GM19468 (cell line): ENCODE measurements around the gene DRD5.
"Not testable (repeated sequence)": the region's sequence is repeated elsewhere in the genome, so short reads cannot be mapped to it uniquely, and the experiment has no call there.

Experiments used
- ATAC-seq: cut with Tn5 transposase; IDR thresholded peaks from one replicate; pipeline ENCODE4 v1.9.1; 2021; ENCODE audit warnings: mild to moderate bottlenecking, moderate library complexity, moderate number of reproducible peaks; ENCODE audit not compliant: unreplicated experiment; ENCODE audit errors: extremely low read depth

DRD5 gene

DNA sequence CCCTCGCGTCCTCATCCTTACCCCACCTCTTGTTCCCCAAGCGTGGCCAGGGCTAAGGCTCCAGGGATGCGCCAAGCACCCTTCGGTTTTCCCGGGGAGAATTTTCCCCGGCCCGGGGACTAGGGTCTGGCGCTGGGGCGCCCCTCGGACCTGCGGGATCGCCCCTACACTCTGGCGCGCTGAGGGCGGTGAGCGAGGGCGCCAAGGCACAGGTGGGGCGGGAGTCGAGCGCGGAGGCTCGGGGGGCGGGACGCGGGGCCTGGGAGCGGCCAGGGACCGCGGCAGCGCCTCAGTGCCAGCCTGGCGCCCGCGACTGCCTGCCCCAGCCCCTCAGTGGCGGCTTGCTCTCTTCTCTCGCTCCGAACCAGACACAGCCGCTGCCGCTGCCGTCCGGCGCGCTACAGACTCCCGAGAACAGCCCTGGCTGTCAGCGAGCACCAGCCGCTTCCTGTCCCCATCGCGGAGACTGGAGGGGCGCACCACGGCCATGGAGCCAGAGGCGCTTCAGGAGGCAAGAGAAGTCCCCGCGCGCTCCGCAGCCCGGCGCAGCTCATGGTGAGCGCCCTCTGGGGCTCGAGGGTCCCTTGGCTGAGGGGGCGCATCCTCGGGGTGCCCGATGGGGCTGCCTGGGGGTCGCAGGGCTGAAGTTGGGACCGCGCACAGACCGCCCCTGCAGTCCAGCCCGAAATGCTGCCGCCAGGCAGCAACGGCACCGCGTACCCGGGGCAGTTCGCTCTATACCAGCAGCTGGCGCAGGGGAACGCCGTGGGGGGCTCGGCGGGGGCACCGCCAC lies at the start of gene DRD5:
Gene DRD5 (plus strand): TSS at position 292 of the 793 bp plus-strand sequence. CDS start 396 bp downstream, at position 688.
- no peak for ATAC-seq

DNA sequence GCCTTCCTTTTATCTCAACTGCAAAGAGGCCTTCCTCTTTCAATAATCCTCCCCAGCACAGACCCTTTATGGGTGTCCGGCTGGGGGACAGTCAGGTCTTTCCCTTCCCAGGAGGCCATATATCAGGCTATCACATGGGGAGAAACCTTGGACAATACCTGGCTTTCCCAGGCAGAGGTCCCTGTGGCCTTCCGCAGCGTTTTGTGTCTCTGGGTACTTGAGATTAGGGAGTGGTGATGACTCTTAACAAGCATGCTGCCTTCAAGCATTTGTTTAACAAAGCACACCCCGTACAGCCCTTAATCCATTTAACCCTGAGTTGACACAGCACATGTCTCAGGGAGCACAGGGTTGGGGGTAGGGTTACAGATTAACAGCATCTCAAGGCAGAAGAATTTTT lies 49.2 kb upstream of the DRD5 start:
- ATAC-seq = not testable (repeated sequence)

DNA sequence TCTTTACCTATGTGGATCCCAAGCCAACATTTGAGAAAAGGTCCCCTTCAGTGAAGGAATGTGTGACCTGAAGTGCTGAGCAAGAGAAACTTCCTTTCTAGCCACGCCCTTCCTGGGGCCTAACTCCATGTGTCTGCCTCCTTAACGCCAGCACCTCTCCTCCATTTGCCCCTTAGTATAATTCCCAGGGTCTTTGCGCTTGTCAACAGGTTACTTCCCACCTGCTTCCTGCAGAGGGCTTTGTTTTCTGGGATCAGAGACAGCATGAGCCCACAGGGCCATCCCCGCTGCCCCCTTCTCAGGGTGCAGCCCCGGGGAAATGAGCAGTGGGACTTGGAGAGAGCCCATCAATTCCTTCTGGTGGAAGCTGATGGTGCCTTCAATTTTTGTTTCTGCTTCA lies 45.9 kb upstream of the DRD5 start:
- ATAC-seq = no peak

DNA sequence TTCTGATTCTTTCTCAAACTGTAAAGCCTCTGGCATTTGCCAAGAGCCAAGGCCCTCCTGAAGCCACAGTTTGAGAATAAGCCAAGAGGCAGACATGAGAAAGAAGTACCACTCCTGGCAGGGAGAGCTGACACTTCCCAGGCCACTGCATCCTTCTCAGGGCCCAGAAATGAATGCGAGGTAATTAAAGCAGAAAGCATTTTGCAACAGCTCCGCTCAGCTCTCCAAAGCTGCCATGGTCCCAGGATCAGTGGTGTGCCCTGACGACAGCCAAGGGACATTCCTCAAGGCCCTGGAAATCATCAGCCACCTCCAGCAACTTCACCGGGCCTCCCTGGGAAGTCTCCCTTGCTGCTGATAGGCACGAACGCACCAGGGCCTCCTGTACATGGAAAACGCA lies 44.2 kb upstream of the DRD5 start:
- ATAC-seq = not testable (repeated sequence)

DNA sequence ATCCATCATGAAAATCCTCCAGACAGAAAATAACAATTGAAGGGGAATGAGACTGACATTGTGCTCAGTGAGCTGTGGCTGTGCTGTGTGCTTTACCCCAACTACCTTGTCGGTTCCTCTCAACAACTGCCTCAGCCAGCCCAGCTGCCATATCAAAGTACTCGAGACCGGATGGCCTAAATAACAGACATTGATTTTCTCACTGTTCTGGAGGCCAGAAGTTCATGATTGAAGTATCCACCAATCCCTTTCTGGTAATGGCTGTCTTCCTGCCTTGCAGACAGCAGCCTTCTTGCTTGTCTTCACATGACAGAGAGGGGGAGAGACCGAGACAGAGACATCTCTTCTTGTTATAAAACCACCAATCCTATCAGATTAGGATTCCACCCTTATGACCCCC lies 37.6 kb upstream of the DRD5 start:
- ATAC-seq = not testable (repeated sequence)

DNA sequence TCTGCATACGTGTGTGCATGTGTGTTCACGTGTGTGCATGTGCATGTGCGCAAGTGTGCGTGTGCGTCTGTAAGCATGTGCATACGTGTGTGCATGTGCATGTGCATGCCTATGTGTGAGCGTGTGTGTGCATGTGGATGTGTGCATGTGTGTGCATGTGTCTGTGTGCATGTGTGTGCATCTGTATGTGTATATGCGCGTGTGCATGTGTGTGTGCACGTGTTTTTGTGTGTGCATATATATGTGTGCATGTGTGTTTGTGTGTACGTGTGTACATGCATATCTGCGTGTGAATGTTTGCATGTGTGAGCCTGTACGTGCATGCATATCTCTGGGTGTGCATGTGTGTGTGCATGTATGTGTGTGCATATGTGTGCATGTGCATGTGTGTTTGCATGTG lies 35.7 kb upstream of the DRD5 start:
- no peak for ATAC-seq

DNA sequence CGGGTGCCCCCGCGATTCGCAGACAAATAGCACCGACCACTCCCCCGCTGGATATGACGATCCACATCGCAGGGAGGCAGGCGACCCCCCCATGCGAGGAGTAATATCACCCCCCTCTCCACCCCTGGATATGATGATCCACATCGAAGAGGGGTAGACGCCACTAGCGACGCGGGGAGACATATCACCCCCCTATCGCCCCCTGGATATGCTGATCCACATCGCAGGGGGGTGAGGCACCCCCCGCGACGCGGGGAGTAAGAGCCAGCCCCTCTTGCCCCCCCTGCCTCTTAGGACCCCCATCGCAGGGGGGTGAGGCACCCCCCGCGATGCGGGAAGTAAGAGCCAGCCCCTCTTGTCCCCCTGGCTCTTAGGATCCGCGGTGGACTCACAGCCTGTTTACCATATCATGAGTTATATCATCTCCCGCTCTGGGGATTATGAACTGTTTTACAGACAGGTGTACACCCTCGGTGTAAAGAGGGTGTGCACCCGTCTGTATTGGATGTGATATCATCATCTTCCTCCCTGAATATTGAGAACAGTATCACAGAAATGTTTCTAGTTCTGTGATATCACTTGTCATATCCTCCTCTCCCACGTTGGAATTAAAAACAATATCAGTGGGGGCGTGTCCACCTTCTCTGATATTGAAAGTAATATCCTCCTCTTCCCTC lies 22.7 kb upstream of the DRD5 start:
- ATAC-seq = no peak

DNA sequence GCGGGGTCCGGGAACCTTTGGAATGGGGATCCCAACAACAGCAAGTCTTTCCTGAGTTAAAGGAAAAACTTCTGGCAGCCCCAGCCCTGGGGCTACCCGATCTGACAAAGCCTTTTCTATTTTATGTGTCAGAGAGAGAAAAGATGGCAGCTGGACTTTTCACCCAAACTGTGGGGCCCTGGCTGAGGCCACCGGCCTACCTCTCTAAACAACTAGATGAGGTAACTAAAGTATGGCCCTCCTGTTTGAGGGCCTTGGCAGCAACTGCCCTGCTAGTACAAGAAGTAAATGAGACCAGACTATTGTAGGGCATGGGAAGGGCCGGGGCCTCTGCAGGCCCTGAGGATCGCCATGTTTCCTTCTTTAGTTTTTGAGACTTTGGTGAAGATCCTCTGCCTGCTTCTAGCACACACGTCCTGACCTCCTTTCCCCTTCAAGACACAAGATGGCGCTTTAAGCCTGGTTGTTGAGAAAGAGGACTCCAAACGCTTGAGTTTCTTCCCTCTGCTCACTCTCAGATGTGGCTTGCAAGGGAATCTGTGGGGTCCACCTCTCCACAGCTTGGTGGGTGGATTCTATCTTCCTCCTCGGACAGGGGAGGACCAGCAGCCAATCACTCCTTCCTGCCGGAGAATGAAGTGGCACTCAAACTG lies 18.5 kb upstream of the DRD5 start:
- ATAC-seq = no peak

DNA sequence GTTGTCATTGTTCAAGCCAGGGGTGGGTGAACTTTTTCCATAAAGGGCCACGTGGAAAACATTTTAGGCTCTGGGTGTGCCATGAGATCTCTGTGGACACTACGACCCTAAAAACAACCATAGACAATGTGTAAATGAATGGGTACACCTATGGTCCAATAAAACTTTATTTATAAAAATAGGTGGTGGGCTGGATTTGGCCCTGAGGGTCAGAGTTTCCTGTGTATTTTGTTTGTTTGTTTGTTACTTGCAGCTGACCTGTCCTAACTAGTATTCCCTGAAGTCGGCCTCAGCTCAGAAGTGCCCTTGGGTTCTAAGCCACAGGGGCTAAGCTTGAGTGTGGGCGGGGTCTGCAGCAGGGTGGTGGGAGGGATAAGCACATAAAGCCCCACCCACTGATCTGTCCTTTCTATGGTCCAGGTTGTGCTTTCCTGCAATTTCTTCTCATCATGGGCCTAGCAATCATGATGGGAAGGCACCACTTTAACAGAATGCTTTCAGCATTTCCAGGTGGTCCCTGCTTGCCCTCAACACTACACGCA lies 17.2 kb upstream of the DRD5 start:
- ATAC-seq = no peak

DNA sequence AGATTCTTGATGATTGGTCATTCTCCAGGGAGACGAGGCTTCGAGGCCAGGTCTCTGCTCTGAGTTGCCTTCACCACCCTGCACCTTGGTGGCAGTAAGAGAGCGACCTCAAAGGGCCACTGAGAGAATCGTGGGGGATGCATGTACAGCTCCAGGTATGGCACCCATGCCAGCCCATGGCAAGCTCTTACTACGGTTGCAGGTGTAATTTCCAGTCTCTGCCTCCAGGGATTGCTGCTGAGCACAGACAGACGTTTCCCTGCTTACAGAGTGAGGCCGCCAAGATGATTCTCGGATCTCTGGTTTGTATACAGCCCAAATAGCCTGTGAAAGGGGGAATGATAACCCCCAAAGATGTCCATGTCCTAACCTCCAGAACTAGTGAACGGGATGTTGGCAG lies 16.3 kb upstream of the DRD5 start:
- ATAC-seq = no peak

DNA sequence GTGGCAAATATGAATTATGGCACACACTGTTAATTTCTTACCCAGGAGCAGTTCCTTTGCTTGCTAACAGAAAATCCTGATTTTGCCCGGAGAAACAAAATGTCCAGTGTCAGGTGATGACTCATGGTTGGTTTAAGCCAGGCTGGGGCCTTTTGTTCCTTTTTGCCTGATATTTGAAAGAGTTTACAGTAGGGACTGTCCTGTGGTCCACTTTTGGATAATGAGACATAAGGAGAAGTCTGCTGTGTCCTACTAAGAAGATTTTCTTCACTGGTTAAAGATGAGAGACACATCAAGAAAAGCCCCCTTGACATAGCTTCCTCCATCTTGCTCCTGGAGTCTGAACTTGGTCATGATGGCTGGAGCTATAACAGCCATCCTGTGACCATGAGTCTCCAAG lies 12.1 kb upstream of the DRD5 start:
- no peak for ATAC-seq

DNA sequence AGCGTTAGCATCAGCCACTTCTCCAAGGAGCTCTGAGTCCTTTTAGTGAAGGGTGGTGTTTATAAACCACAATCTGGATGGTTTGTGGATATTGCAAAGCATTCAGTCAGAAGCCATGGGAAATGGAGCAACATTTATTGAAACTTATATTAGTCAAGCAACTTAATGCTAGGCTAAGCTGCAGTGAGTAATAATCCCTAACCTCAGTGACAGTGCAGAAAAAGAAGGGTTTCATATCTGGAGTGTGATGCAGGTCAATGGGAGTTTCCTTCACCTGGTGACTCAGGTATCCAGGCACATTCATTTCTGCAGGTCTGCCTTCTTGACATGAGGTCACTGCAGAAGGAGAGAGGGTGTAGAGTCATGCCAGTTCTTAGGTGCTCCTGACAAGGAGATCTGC lies 10.4 kb upstream of the DRD5 start:
- no peak for ATAC-seq

DNA sequence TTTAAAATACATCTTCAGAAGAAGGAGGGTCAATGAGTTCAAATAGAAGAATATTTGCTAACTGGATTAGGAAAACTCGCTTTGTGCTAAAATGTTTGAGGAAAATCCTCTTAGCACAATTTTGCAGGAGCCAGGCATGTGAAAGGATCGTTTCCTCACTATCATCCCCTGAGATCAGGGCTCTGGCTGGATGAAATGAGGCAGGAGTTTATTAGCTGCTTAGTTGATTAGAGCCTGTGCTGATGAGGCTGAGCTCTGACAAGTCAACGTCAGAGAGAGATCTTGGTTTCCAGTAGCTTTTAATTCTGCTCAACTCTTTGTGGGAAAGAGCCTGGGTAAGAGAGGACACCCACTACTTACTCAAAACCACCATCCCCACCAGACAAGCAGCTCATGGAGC lies 8.0 kb upstream of the DRD5 start:
- no peak for ATAC-seq

DNA sequence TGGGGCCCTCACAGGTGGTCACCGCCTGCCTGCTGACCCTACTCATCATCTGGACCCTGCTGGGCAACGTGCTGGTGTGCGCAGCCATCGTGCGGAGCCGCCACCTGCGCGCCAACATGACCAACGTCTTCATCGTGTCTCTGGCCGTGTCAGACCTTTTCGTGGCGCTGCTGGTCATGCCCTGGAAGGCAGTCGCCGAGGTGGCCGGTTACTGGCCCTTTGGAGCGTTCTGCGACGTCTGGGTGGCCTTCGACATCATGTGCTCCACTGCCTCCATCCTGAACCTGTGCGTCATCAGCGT lies 652 bp downstream of the DRD5 start:
- no peak for ATAC-seq

DNA sequence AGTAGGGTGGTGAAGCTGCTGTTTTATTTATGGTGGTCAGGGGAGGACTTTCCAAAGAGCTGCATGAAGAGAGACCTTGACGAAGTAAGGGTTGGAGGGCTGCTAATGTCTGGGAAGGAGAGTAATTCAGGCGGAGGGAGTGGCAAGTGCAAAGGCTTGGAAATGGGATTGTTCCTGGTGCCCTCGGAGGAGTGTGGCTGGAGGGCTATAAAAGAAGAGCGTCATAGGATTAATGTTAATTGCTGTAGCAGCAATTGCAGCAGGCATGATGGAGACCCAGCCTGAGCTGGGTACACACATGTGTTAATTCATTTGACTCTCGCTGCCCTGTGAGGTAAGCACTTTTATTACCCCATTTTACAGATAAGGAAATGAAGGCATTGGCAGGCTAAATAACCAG lies 4.5 kb downstream of the DRD5 start:
- not testable (repeated sequence) for ATAC-seq

DNA sequence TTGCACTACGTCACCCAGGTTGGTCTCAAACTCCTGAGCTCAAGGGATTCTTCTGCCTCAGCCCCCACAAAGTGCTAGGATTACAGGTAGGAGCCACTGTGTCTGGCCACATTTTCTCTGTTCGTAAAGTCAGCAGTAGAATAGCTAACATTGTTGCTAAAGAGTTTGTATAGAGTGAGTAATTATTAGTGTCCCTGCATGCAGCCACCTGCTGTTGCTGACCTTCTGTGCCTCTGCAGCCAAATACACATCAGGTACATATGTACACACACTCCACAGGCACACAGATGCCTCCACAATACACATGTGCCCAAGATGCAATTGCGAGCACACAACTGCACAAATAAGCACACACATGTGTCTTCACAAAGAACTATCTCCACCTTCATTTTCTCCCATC lies 10.9 kb downstream of the DRD5 start:
- ATAC-seq = no peak

DNA sequence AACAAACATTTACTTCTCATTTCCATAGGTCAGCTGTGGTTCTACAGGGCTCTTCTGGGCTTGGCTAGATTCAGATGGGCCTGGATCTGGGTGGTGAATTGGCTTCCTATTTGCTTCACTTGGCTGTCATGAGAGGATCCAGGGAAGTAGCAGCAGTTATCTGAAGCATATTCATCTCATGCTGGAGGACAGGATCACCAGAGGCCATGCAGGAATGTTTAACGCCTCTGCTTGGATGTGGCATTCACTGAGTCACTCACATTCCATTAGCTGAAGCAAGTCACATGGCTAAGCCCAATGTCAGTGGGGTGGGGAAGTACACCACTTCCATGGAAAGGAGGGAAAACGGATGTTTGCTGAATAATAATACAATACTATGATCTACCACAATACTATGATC lies 15.2 kb downstream of the DRD5 start:
- ATAC-seq = not testable (repeated sequence)

DNA sequence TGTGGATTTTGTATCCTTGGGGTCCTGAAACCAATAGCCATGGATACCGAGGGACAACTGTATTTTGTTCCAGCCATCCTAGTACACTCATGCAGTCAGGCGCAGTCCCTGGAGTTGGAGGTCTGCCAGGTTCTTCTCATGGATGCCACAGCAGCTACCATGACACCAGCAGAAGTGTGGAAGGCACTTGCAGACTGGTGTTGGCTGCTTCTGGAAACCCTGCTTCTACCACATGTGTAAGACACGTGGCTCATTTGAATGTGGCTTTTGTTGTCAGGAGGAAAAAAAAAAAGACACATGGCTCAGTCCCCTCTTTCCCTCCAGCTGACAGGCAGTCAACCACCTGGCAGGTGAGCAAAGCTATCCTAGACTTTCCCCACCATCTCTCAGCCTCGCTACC lies 19.4 kb downstream of the DRD5 start:
- ATAC-seq = no peak

DNA sequence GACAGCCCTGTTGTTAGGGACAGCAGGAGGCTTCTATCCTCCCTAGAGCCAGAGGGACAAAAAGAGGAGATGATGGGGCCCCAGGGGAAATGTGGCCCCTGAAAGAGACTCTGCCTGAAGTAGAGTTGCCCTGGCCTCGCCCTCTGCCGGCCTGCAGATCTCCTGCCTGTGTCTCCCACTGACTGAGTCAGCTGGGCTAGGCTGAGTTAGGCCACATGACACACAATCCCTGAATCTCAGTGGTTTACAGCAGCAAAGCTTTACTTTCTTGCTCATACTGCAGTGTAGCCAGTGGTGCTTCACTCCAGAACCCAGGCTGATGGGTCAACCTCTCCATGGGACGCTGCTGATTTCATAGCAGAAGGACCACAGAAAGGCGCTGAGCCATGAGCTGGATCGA lies 23.5 kb downstream of the DRD5 start:
- no peak for ATAC-seq

DNA sequence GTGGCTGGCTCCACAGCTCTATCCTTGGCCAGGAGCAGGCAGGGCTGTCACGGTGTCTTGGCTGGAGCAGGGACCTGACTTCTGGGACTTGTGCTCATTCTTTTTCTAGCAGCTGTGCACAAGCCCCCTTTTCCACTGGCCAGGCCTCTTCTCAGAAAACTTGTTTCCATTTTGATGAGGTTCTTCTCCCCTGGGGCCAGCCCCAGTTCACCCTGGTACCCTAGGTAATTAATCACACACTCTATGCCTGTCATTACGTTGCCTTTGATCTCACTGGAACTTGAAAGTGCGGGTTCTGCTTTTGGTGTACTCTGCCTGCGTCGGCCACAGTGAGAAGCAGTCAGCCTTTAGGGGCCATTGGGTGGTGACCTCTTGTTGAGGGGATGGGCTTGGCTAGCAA lies 26.6 kb downstream of the DRD5 start:
- no peak for ATAC-seq

DNA sequence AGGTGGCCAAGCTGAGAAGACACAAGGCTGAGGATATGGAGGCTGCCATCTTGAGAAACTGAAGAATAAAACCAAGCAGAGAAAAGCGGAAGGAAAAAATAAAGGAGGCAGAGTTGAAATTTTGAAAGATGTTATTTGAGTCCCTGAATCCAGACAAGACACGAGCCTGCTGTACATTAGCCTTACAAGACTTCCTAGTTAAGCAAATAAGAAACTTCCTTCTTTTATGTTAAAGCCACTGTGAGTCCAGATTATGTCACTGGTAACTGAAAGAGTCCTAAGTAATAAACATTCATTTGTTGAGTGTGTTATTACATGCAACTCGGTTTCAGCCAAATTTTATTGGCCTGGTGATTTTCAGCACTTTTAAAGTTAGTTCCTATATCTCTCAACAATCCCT lies 30.4 kb downstream of the DRD5 start:
- no peak for ATAC-seq
